Measurements from ENCODE around the gene SPPL2A. TPM values are rescaled to one million over a fixed set of nuclear protein-coding genes. Genes with fewer than 3 reads are reported as not detected.

Gene SPPL2A
- total and polyA plus RNA-seq, 4 donors, result 67.5 to 135 (median 93.2) TPM

- Histone ChIP-seq H3K27ac (ENCODE audit: low read depth in 1 of 2, low read length in 2 of 2) (no peak overlapping the region), H3K4me3 (ENCODE audit: low read depth in 1 of 3, low read length in 3 of 3) (no peak overlapping the region), H3K27me3 (ENCODE audit: control insufficient read depth in 4 of 4, insufficient read depth in 4 of 4, low read length in 3 of 4) (no peaks in the 10 kb centered on the region), H3K36me3 (ENCODE audit: control insufficient read depth in 4 of 4, insufficient read depth in 3 of 4, low read depth in 1 of 4, low read length in 3 of 4) (peaks cover 0 to 19% (median 15%) of the 10 kb centered on the region in 4 donors), H3K9me3 (ENCODE audit: control insufficient read depth in 4 of 4, low read length in 3 of 4) (no peaks in the 10 kb centered on the region), H3K4me1 (ENCODE audit: control insufficient read depth in 4 of 4, insufficient read depth in 4 of 4, low read length in 3 of 4) (peaks cover 0 to 2% (median 0%) of the 10 kb centered on the region in 4 donors), H3K9ac (ENCODE audit: low read depth in 1 of 2, low read length in 2 of 2) (no peak overlapping the region)
- DNase-seq (ENCODE audit: low spot score), result no peak
- WGBS, result 82% methylated on average over 6 of the region's 6 CpGs
- no peak for TF ChIP-seq JUND (IDR thresholded peaks at IDR 0.05)
- TF ChIP-seq, protein P1, sequence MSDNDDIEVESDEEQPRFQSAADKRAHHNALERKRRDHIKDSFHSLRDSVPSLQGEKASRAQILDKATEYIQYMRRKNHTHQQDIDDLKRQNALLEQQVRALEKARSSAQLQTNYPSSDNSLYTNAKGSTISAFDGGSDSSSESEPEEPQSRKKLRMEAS (IDR thresholded peaks at IDR 0.05), result no peak
- TF ChIP-seq FOXA2 (IDR thresholded peaks at IDR 0.05), result no peak
- no peak for TF ChIP-seq CTCF (IDR thresholded peaks at IDR 0.05; ENCODE audit: low read depth, low read length, missing input control)
- TF ChIP-seq, protein P2, sequence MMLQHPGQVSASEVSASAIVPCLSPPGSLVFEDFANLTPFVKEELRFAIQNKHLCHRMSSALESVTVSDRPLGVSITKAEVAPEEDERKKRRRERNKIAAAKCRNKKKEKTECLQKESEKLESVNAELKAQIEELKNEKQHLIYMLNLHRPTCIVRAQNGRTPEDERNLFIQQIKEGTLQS (IDR thresholded peaks at IDR 0.05), result no peak
- TF ChIP-seq, protein P3, sequence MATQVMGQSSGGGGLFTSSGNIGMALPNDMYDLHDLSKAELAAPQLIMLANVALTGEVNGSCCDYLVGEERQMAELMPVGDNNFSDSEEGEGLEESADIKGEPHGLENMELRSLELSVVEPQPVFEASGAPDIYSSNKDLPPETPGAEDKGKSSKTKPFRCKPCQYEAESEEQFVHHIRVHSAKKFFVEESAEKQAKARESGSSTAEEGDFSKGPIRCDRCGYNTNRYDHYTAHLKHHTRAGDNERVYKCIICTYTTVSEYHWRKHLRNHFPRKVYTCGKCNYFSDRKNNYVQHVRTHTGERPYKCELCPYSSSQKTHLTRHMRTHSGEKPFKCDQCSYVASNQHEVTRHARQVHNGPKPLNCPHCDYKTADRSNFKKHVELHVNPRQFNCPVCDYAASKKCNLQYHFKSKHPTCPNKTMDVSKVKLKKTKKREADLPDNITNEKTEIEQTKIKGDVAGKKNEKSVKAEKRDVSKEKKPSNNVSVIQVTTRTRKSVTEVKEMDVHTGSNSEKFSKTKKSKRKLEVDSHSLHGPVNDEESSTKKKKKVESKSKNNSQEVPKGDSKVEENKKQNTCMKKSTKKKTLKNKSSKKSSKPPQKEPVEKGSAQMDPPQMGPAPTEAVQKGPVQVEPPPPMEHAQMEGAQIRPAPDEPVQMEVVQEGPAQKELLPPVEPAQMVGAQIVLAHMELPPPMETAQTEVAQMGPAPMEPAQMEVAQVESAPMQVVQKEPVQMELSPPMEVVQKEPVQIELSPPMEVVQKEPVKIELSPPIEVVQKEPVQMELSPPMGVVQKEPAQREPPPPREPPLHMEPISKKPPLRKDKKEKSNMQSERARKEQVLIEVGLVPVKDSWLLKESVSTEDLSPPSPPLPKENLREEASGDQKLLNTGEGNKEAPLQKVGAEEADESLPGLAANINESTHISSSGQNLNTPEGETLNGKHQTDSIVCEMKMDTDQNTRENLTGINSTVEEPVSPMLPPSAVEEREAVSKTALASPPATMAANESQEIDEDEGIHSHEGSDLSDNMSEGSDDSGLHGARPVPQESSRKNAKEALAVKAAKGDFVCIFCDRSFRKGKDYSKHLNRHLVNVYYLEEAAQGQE (IDR thresholded peaks at IDR 0.05), result no peak
- no peak for TF ChIP-seq SP1 (IDR thresholded peaks at IDR 0.05)
- no peak for TF ChIP-seq RXRA (IDR thresholded peaks at IDR 0.05)
- TF ChIP-seq FOXA1 (IDR thresholded peaks at IDR 0.05), result no peak
- TF ChIP-seq RAD21 (IDR thresholded peaks at IDR 0.05), result no peak
- TF ChIP-seq HNF4G (IDR thresholded peaks at IDR 0.05), result no peak
Measured at GRCh38 chr15:50750227-50750705, 15.2 kb downstream of the SPPL2A start.

DNA sequence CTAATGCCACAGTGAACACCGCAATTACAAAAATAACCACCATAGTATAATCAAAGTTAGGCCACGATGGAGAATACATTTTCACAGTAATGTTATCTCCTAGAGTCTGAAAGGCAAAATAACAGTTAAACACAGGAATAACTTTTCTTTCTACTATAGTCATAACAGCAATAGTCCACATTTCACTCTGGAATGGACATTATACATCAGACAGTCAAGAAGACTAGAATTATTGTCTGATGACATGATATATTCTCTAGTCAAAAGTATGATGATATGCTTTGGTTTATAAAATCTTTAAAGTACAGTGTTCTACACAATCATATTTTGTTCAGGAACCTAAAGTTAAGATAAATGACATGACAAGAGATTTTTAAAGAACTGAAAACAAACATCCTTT, 18.0 kb downstream of the SPPL2A start:
- Histone ChIP-seq H3K27me3 (ENCODE audit: control insufficient read depth in 4 of 4, insufficient read depth in 4 of 4, low read length in 3 of 4) (no peaks in the 10 kb centered on the region), H3K9ac (ENCODE audit: low read depth in 1 of 2, low read length in 2 of 2) (no peak overlapping the region), H3K4me3 (ENCODE audit: low read depth in 1 of 3, low read length in 3 of 3) (no peak overlapping the region), H3K27ac (ENCODE audit: low read depth in 1 of 2, low read length in 2 of 2) (no peak overlapping the region), H3K36me3 (ENCODE audit: control insufficient read depth in 4 of 4, insufficient read depth in 3 of 4, low read depth in 1 of 4, low read length in 3 of 4) (peaks cover 2 to 23% (median 17%) of the 10 kb centered on the region in 4 donors), H3K4me1 (ENCODE audit: control insufficient read depth in 4 of 4, insufficient read depth in 4 of 4, low read length in 3 of 4) (no peaks in the 10 kb centered on the region), H3K9me3 (ENCODE audit: control insufficient read depth in 4 of 4, low read length in 3 of 4) (no peaks in the 10 kb centered on the region)
- TF ChIP-seq, protein P3 (IDR thresholded peaks at IDR 0.05), result no peak
- TF ChIP-seq HNF4A (conservative IDR thresholded peaks at IDR 0.05) (no peak), ZBTB33 (IDR thresholded peaks at IDR 0.05) (no peak), FOXA2 (IDR thresholded peaks at IDR 0.05) (no peak), FOXA1 (IDR thresholded peaks at IDR 0.05) (no peak), TAF1 (conservative IDR thresholded peaks at IDR 0.05) (no peak), CTCF (IDR thresholded peaks at IDR 0.05; ENCODE audit: low read depth, low read length, missing input control) (no peak), GABPA (IDR thresholded peaks at IDR 0.05 in 1 of 2, conservative IDR thresholded peaks at IDR 0.05 in 1 of 2) (no peak), NR2F2 (IDR thresholded peaks at IDR 0.05) (no peak)
- TF ChIP-seq, protein P2 (IDR thresholded peaks at IDR 0.05), result no peak
- DNase-seq (ENCODE audit: low spot score), result no peak
- WGBS, result 91% methylated on average over 2 of the region's 2 CpGs

Measured in liver (tissue), 9 donors.